HepG2 (cell line): ENCODE measurements around the gene ANKRD18B.

Experiments
- ERF ChIP-seq: IDR thresholded peaks from 2 replicates; pipeline ENCODE4 v1.6.1; 2018; ENCODE audit warnings: missing biosample characterization, missing genetic modification reagents
- POLR2A ChIP-seq, 2 experiments: IDR thresholded peaks; 2 replicates each; pipeline ENCODE4 v1.6.1; 2011; ENCODE audit warnings: low read depth in 2 of 2, low read length in 2 of 2, mild to moderate bottlenecking in 1 of 2, moderate library complexity in 1 of 2; ENCODE audit not compliant: insufficient read depth in 1 of 2

DNA sequence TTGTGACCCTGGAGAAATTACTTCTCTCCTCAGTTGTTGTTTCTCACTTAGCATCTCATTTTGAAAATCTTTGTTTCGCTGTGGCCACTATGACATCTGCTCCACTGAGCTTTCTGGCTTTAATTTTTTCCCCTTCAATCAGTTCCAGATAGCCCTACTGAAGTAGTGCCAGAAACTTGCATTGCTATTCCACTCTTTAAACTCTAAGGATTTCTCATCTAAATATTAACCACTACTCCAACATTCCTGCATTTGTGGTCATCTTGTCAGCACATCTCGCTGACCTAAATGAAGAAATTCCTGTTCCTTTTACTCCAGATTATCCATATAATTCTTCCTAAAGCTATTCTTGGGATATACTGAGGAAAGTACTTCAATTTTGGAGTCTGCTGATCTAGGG is 35.0 kb upstream of the ANKRD18B start:
- no peak for TF ChIP-seq ERF (CRISPR knock-in tag)
- TF ChIP-seq POLR2A (IDR thresholded peaks at IDR 0.05; ENCODE audit: insufficient read depth in 1 of 2, low read depth in 2 of 2, low read length in 2 of 2): no peak
